SU-DHL-6 (cell line): ENCODE results near the gene PLEKHD1.

Experiments
- CTCF ChIP-seq: fragments of 200-600 bp; sonication (generic); IDR thresholded peaks from one replicate; pipeline ENCODE4 v1.5.1; 2017; ENCODE audit warnings: antibody characterized with exemption, mild to moderate bottlenecking, low read length, moderate library complexity; ENCODE audit not compliant: insufficient read depth, poor library complexity, severe bottlenecking
- EZH2phosphoT487 ChIP-seq: fragments of 200-600 bp; sonication (generic), shearing (Covaris generic); conservative IDR thresholded peaks from 2 replicates; pipeline ENCODE4 v1.6.1; 2018; ENCODE audit warnings: mild to moderate bottlenecking, antibody characterized with exemption, low read length, moderate library complexity, mixed read lengths

- no peak for TF ChIP-seq CTCF
- no peak for TF ChIP-seq EZH2phosphoT487
These were observed 70.0 kb downstream of the PLEKHD1 start for GRCh38 chr14:69554500-69554899.
